Measurements from ENCODE around the gene SEZ6L2.
"Not testable (repeated sequence)": the region's sequence is repeated elsewhere in the genome, so short reads cannot be mapped to it uniquely, and the experiment has no call there.

SEZ6L2 gene

DNA sequence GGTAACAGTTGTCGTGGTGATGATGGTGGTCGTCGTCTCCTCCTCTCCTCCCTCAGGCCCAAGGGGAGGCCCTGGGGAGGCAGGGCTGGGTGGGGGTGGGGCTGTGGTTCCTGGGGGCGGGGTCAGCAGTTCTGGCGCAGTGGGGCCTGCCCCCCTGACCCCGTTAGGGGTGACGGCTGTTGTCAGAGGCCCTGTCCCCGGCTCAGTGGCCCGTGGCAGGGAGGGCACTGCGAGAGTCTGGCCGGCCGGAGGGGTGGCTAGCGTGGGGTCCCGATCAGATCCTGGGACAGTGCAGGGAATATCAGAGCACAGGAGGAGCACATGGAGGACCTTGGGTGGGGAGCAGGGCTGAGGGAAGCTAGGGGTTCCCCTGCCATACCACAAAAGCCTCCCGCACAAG lies 2.5 kb downstream of the SEZ6L2 start:
- no peak for DNase-seq (ENCODE audit: low read depth)
- TF ChIP-seq, protein P1, sequence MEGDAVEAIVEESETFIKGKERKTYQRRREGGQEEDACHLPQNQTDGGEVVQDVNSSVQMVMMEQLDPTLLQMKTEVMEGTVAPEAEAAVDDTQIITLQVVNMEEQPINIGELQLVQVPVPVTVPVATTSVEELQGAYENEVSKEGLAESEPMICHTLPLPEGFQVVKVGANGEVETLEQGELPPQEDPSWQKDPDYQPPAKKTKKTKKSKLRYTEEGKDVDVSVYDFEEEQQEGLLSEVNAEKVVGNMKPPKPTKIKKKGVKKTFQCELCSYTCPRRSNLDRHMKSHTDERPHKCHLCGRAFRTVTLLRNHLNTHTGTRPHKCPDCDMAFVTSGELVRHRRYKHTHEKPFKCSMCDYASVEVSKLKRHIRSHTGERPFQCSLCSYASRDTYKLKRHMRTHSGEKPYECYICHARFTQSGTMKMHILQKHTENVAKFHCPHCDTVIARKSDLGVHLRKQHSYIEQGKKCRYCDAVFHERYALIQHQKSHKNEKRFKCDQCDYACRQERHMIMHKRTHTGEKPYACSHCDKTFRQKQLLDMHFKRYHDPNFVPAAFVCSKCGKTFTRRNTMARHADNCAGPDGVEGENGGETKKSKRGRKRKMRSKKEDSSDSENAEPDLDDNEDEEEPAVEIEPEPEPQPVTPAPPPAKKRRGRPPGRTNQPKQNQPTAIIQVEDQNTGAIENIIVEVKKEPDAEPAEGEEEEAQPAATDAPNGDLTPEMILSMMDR (IDR thresholded peaks at IDR 0.05; ENCODE audit: control insufficient read depth, extremely low read depth, insufficient read depth), result no peak
- H3K4me3 ChIP-seq (ENCODE audit: low read depth, low read length), result no peak overlapping the region

DNA sequence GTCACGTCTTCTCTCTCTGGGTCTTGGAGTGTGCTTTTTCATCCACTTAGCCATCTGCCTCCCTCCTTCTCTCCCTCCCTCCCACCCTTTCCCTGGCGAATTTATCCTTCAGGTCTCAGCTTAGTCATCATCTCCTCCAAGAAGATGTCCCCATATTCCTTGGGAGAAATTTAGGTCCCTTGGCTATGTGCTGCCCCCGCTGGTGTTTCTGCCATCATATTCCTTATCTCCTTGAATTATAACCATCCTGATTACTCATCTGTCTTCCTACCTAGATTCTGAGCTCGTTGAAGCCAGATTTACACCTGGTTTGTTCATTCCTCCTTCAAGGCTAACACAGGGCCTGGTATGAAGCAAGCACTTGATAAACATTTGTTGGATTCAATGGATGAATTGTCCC lies 5.0 kb downstream of the SEZ6L2 start:
- no peak overlapping the region for H3K4me3 ChIP-seq (ENCODE audit: low read depth, low read length)
- TF ChIP-seq, protein P1 (IDR thresholded peaks at IDR 0.05; ENCODE audit: control insufficient read depth, extremely low read depth, insufficient read depth), result no peak
- DNase-seq (ENCODE audit: low read depth), result no peak

DNA sequence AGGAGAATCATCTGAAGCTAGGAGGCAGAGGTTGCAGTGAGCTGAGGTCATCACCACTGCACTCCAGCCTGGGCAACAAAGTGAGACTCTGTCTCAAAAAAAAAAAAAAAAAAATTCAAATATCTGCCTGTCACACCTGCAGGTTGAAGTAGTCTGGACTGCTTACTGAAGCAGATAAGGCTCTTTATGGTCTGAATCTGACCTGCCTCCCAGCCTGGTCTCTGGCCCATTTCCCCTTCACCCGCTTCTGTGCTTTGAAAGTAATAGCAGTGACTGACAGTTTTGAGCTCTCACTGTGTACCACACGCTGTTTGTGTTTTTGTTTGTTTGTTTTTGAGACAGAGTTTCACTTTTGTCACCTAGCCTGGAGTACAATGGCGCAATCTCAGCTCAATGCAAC lies 5.8 kb downstream of the SEZ6L2 start:
- no peak overlapping the region for H3K4me3 ChIP-seq (ENCODE audit: low read depth, low read length)
- DNase-seq (ENCODE audit: low read depth), result no peak
- TF ChIP-seq, protein P1 (IDR thresholded peaks at IDR 0.05; ENCODE audit: control insufficient read depth, extremely low read depth, insufficient read depth), result no peak

- TF ChIP-seq, protein P1 (IDR thresholded peaks at IDR 0.05; ENCODE audit: control insufficient read depth, extremely low read depth, insufficient read depth), result no peak
- DNase-seq (ENCODE audit: low read depth), result no peak
- no peak overlapping the region for H3K4me3 ChIP-seq (ENCODE audit: low read depth, low read length)
Observed at GRCh38 chr16:29892458-29892813, 6.9 kb downstream of the SEZ6L2 start.

- TF ChIP-seq, protein P1 (IDR thresholded peaks at IDR 0.05; ENCODE audit: control insufficient read depth, extremely low read depth, insufficient read depth), result no peak
- H3K4me3 ChIP-seq (ENCODE audit: low read depth, low read length), result no peak overlapping the region
- no peak for DNase-seq (ENCODE audit: low read depth)
Observed at GRCh38 chr16:29891525-29892457, 7.6 kb downstream of the SEZ6L2 start.

DNA sequence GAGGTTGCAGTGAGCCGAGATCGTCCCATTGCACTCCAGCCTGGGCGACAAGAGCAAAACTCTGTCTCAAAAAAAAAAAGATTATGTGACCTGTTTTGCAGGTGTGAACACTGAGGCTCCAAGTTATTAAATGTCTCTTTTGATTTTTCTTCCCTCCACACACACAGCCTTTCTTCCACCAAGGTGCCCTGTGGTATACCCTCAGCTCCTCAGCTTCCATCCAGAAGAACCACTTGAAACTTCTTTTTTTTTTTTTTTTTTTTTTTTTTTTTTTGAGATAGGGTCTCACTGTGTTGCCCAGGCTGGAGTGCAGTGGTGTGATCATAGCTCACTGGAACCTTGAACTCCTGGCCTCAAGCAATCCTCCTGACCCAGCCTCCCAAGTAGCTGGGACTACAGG lies 10.0 kb downstream of the SEZ6L2 start:
- H3K4me3 ChIP-seq (ENCODE audit: low read depth, low read length); DNase-seq (ENCODE audit: low read depth): not testable (repeated sequence)

DNA sequence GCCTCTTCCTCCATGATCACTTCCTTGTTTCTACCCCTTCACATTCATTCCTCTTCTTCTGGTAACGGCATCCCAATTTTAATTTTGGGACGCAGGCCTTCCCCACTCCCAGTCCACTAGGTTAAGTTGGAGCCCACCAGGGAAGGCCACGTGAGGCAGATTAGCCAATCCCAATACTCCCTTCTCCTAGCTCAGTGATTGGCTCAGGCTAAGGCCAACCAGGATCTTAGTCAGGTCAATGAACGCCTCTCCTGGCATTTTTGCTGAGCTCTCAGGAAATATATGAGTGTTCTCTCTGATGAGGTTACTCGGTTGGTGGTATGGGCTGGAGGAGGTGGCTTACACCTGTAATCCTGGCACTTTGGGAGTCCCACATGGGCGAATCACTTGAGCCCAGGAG lies 15.4 kb downstream of the SEZ6L2 start:
- no peak for DNase-seq (ENCODE audit: low read depth)
- TF ChIP-seq, protein P1 (IDR thresholded peaks at IDR 0.05; ENCODE audit: control insufficient read depth, extremely low read depth, insufficient read depth), result no peak
- no peak overlapping the region for H3K4me3 ChIP-seq (ENCODE audit: low read depth, low read length)
